GM23338 (cell line): ENCODE results near the gene APH1B. TPM values are rescaled to one million over a fixed set of nuclear protein-coding genes. Genes with fewer than 3 reads are reported as not detected.

ENCODE experiments used
- ATAC-seq: fragments of 200-7000 bp; cut with Tn5 transposase; 3 replicates; pipeline ENCODE4 v1.9.1; 2020
- DNase-seq: peaks from one replicate; pipeline ENCODE4 v3.0.0-alpha.2; 2015; ENCODE audit warnings: low spot score
- H2AFZ ChIP-seq: fragments of 200-600 bp; sonication (generic); 2 replicates; pipeline ENCODE4 v1.8.0; 2016; ENCODE audit warnings: antibody characterized with exemption, mild to moderate bottlenecking, moderate library complexity
- H3F3A ChIP-seq: fragments of 200-600 bp; sonication (generic); replicated peaks from 2 replicates; pipeline ENCODE4 v1.8.0; 2017; ENCODE audit warnings: antibody characterized with exemption, mixed run types, low read depth
- H3K27ac ChIP-seq: fragments of 200-600 bp; sonication (generic); 2 replicates; pipeline ENCODE4 v1.6.1; 2016; ENCODE audit warnings: low read depth
- H3K27me3 ChIP-seq: fragments of 200-600 bp; sonication (generic); 2 replicates; pipeline ENCODE4 v1.8.0; 2016; ENCODE audit warnings: mild to moderate bottlenecking, mixed run types, moderate library complexity; ENCODE audit not compliant: insufficient read depth
- H3K36me3 ChIP-seq: fragments of 200-600 bp; sonication (generic); 2 replicates; pipeline ENCODE4 v1.8.0; 2016; ENCODE audit warnings: mild to moderate bottlenecking; ENCODE audit not compliant: insufficient read depth
- H3K4me1 ChIP-seq: fragments of 200-600 bp; sonication (generic); 2 replicates; pipeline ENCODE4 v1.8.0; 2016; ENCODE audit warnings: mild to moderate bottlenecking, moderate library complexity; ENCODE audit not compliant: insufficient read depth
- H3K4me2 ChIP-seq: fragments of 200-600 bp; sonication (generic); 2 replicates; pipeline ENCODE4 v1.7.1; 2017; ENCODE audit warnings: mixed run types
- H3K4me3 ChIP-seq: fragments of 200-600 bp; sonication (generic); 2 replicates; pipeline ENCODE4 v1.6.1; 2016; ENCODE audit warnings: mixed run types
- H3K79me2 ChIP-seq: fragments of 200-600 bp; sonication (generic); replicated peaks from 2 replicates; pipeline ENCODE4 v1.8.0; 2017; ENCODE audit warnings: mild to moderate bottlenecking; ENCODE audit not compliant: insufficient read depth
- H3K9me2 ChIP-seq: fragments of 200-600 bp; sonication (generic); 2 replicates; pipeline ENCODE4 v1.8.0; 2017; ENCODE audit not compliant: insufficient read depth
- H4K20me1 ChIP-seq: fragments of 200-600 bp; sonication (generic); replicated peaks from 2 replicates; pipeline ENCODE4 v1.8.0; 2017; ENCODE audit warnings: mild to moderate bottlenecking; ENCODE audit not compliant: insufficient read depth
- H3K27ac Mint-ChIP-seq: 2 replicates; pipeline ENCODE4 v1.8.0; 2020; ENCODE audit warnings: inconsistent platforms, mild to moderate bottlenecking, moderate library complexity, mixed read lengths
- H3K27me3 Mint-ChIP-seq: 3 replicates; pipeline ENCODE4 v1.8.0; 2022; ENCODE audit warnings: low read depth, mild to moderate bottlenecking, moderate library complexity, mixed read lengths, inconsistent platforms; ENCODE audit not compliant: insufficient read depth, poor library complexity
- H3K36me3 Mint-ChIP-seq: 3 replicates; pipeline ENCODE4 v1.8.0; 2021; ENCODE audit warnings: low read depth, mild to moderate bottlenecking, inconsistent platforms, moderate library complexity, mixed read lengths
- H3K4me1 Mint-ChIP-seq: 3 replicates; pipeline ENCODE4 v1.8.0; 2020; ENCODE audit warnings: mild to moderate bottlenecking, inconsistent platforms, mixed read lengths
- H3K4me3 Mint-ChIP-seq: 3 replicates; pipeline ENCODE4 v1.8.0; 2021; ENCODE audit warnings: moderate library complexity, mild to moderate bottlenecking, inconsistent platforms, mixed read lengths
- H3K9me3 Mint-ChIP-seq: 3 replicates; pipeline ENCODE4 v1.8.0; 2020; ENCODE audit warnings: moderate library complexity, mild to moderate bottlenecking, inconsistent platforms, mixed read lengths
- CREB1 ChIP-seq: fragments of 250-450 bp; sonication (Bioruptor Pico); IDR thresholded peaks from 2 replicates; pipeline ENCODE4 v1.5.0; 2020; ENCODE audit warnings: low read depth, mild to moderate bottlenecking, moderate library complexity
- EZH2 ChIP-seq: fragments of 200-600 bp; sonication (generic); IDR thresholded peaks from one replicate; pipeline ENCODE4 v1.8.0; 2017; ENCODE audit warnings: antibody characterized with exemption, mild to moderate bottlenecking, low read depth; ENCODE audit not compliant: unreplicated experiment
- EZH2phosphoT487 ChIP-seq: fragments of 200-600 bp; sonication (generic); IDR thresholded peaks from one replicate; pipeline ENCODE4 v1.8.1; 2018; ENCODE audit warnings: antibody characterized with exemption; ENCODE audit not compliant: unreplicated experiment
- JUNB ChIP-seq: IDR thresholded peaks from one replicate; pipeline ENCODE4 v1.6.1; 2016; ENCODE audit warnings: antibody characterized with exemption; ENCODE audit not compliant: unreplicated experiment
- NANOG ChIP-seq: IDR thresholded peaks from 2 replicates; pipeline ENCODE4 v1.6.1; 2016; ENCODE audit warnings: antibody characterized with exemption, borderline replicate concordance
- POLR2AphosphoS5 ChIP-seq: IDR thresholded peaks from 2 replicates; pipeline ENCODE4 v1.6.1; 2016; ENCODE audit warnings: antibody characterized with exemption, low read depth
- STAT1 ChIP-seq: IDR thresholded peaks from one replicate; pipeline ENCODE4 v1.6.1; 2016; ENCODE audit warnings: antibody characterized with exemption; ENCODE audit not compliant: unreplicated experiment
- ZNF114 ChIP-seq: fragments of 250-450 bp; sonication (Bioruptor Pico); IDR thresholded peaks from 2 replicates; pipeline ENCODE4 v1.5.0; 2020; ENCODE audit warnings: mild to moderate bottlenecking, moderate library complexity
- ZNF331 ChIP-seq: fragments of 250-450 bp; sonication (Bioruptor Pico); IDR thresholded peaks from 2 replicates; pipeline ENCODE4 v1.5.0; 2020; ENCODE audit warnings: low read depth, mild to moderate bottlenecking, moderate library complexity
- polyA plus RNA-seq: library from polyadenylated mRNA; unstranded; fragments of >200 nt; fragmentation: Nextera tagmentation; extraction: Ambion mirVana; gene quantifications from 2 replicates; pipeline ENCODE4 v1.2.1, GENCODE V29; 2016
- total RNA-seq: library from RNA; depleted of rRNA; stranded (reverse); fragments of >200 nt; shearing (Covaris generic); gene quantifications from 2 replicates; pipeline ENCODE4 v1.2.3, GENCODE V29; 2014
- TF ChIP-seq, protein P1 (sequence below), 2 experiments: fragments of 200-600 bp in 1 of 2; sonication (generic) in 1 of 2; conservative IDR thresholded peaks; 2 replicates each; pipeline versions ENCODE4 v1.5.1 to v1.6.1; 2016 to 2017; ENCODE audit warnings: antibody characterized with exemption in 2 of 2, low read depth in 2 of 2, mild to moderate bottlenecking in 2 of 2, moderate library complexity in 1 of 2
- TF ChIP-seq, protein P2 (sequence below): IDR thresholded peaks from 2 replicates; pipeline ENCODE4 v1.6.1; 2016; ENCODE audit warnings: antibody characterized with exemption
- TF ChIP-seq, protein P3 (sequence below): IDR thresholded peaks from one replicate; pipeline ENCODE4 v1.6.1; 2018; ENCODE audit warnings: antibody characterized with exemption; ENCODE audit not compliant: unreplicated experiment
- TF ChIP-seq, protein P4 (sequence below): fragments of 250-450 bp; sonication (Bioruptor Pico); IDR thresholded peaks from 2 replicates; pipeline ENCODE4 v1.5.0; 2020; ENCODE audit warnings: mild to moderate bottlenecking, moderate library complexity

Gene APH1B
- total and polyA plus RNA-seq, 2 experiments from 2014 or later, result 14.3 to 24.4 TPM

DNA sequence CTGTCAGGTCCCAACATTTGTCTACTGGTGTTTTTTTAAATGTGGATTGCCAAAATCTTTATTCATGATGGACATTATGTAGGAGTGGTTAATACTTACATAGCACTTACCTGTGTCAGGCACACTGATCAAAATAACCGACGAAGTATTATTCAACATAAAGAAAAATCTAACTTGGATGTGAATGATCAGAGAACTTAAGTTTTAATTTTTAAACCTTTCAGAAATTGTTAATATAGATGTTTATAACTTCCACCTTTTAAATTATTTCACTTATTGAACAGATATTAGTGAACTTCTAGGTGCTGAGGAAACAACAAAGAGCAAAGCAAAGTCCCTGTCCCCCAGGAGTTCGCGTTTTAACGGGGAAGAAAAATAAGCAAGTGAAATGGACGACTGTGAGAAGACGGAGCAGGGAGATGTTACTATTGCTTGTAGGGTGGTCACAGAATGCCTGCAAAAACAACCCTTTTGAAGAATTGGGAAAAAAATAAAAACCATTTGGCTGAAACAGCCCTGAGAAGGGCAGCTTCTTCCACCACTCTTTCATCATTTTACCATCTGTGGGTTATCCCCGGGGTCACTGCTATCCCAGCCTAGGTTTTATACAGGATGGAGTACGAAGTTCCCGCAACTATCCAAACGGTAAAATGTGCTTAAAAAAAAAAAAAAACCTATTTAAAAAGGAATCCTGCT is 915 bp upstream of the APH1B start:
- no peaks in the 10 kb centered on the region; the same call in 1 of the 2 replicates for H3K36me3 ChIP-seq
- H3K27me3 ChIP-seq, result 0 out of 2 replicates have a peak, but pooled peaks cover 5% of the 10 kb centered on the region
- no peak for DNase-seq
- H3K27ac ChIP-seq, result peak overlapping the region; percentile 65
- peak overlapping the region; percentile 87 for H3K4me2 ChIP-seq
- Mint-ChIP-seq H3K4me3 (peak overlapping the region; percentile 88), H3K4me1 (peaks cover 28% of the 10 kb centered on the region), H3K9me3 (peaks cover 21% of the 10 kb centered on the region; the same call in 2 of the 3 replicates), H3K27ac (peak overlapping the region; percentile 90; the same call in 1 of the 2 replicates), H3K36me3 (peaks cover 27% of the 10 kb centered on the region), H3K27me3 (peaks cover 7% of the 10 kb centered on the region)
- H4K20me1 ChIP-seq, result no peaks in the 10 kb centered on the region
- peak overlapping the region; percentile 67 for H3K4me3 ChIP-seq
- TF ChIP-seq ZNF114 (CRISPR knock-in tag) (no peak), NANOG (no peak), EZH2 (no peak), POLR2AphosphoS5 (no peak), ZNF331 (CRISPR knock-in tag) (no peak), JUNB (no peak), EZH2phosphoT487 (no peak), CREB1 (no peak), STAT1 (no peak)
- TF ChIP-seq, protein P1, sequence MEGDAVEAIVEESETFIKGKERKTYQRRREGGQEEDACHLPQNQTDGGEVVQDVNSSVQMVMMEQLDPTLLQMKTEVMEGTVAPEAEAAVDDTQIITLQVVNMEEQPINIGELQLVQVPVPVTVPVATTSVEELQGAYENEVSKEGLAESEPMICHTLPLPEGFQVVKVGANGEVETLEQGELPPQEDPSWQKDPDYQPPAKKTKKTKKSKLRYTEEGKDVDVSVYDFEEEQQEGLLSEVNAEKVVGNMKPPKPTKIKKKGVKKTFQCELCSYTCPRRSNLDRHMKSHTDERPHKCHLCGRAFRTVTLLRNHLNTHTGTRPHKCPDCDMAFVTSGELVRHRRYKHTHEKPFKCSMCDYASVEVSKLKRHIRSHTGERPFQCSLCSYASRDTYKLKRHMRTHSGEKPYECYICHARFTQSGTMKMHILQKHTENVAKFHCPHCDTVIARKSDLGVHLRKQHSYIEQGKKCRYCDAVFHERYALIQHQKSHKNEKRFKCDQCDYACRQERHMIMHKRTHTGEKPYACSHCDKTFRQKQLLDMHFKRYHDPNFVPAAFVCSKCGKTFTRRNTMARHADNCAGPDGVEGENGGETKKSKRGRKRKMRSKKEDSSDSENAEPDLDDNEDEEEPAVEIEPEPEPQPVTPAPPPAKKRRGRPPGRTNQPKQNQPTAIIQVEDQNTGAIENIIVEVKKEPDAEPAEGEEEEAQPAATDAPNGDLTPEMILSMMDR (conservative IDR thresholded peaks at IDR 0.05; ENCODE audit: low read depth in 2 of 2), result no peak
- TF ChIP-seq, protein P2, sequence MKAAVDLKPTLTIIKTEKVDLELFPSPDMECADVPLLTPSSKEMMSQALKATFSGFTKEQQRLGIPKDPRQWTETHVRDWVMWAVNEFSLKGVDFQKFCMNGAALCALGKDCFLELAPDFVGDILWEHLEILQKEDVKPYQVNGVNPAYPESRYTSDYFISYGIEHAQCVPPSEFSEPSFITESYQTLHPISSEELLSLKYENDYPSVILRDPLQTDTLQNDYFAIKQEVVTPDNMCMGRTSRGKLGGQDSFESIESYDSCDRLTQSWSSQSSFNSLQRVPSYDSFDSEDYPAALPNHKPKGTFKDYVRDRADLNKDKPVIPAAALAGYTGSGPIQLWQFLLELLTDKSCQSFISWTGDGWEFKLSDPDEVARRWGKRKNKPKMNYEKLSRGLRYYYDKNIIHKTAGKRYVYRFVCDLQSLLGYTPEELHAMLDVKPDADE, result no peak
- TF ChIP-seq, protein P3, sequence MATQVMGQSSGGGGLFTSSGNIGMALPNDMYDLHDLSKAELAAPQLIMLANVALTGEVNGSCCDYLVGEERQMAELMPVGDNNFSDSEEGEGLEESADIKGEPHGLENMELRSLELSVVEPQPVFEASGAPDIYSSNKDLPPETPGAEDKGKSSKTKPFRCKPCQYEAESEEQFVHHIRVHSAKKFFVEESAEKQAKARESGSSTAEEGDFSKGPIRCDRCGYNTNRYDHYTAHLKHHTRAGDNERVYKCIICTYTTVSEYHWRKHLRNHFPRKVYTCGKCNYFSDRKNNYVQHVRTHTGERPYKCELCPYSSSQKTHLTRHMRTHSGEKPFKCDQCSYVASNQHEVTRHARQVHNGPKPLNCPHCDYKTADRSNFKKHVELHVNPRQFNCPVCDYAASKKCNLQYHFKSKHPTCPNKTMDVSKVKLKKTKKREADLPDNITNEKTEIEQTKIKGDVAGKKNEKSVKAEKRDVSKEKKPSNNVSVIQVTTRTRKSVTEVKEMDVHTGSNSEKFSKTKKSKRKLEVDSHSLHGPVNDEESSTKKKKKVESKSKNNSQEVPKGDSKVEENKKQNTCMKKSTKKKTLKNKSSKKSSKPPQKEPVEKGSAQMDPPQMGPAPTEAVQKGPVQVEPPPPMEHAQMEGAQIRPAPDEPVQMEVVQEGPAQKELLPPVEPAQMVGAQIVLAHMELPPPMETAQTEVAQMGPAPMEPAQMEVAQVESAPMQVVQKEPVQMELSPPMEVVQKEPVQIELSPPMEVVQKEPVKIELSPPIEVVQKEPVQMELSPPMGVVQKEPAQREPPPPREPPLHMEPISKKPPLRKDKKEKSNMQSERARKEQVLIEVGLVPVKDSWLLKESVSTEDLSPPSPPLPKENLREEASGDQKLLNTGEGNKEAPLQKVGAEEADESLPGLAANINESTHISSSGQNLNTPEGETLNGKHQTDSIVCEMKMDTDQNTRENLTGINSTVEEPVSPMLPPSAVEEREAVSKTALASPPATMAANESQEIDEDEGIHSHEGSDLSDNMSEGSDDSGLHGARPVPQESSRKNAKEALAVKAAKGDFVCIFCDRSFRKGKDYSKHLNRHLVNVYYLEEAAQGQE, result no peak
- TF ChIP-seq, protein P4, sequence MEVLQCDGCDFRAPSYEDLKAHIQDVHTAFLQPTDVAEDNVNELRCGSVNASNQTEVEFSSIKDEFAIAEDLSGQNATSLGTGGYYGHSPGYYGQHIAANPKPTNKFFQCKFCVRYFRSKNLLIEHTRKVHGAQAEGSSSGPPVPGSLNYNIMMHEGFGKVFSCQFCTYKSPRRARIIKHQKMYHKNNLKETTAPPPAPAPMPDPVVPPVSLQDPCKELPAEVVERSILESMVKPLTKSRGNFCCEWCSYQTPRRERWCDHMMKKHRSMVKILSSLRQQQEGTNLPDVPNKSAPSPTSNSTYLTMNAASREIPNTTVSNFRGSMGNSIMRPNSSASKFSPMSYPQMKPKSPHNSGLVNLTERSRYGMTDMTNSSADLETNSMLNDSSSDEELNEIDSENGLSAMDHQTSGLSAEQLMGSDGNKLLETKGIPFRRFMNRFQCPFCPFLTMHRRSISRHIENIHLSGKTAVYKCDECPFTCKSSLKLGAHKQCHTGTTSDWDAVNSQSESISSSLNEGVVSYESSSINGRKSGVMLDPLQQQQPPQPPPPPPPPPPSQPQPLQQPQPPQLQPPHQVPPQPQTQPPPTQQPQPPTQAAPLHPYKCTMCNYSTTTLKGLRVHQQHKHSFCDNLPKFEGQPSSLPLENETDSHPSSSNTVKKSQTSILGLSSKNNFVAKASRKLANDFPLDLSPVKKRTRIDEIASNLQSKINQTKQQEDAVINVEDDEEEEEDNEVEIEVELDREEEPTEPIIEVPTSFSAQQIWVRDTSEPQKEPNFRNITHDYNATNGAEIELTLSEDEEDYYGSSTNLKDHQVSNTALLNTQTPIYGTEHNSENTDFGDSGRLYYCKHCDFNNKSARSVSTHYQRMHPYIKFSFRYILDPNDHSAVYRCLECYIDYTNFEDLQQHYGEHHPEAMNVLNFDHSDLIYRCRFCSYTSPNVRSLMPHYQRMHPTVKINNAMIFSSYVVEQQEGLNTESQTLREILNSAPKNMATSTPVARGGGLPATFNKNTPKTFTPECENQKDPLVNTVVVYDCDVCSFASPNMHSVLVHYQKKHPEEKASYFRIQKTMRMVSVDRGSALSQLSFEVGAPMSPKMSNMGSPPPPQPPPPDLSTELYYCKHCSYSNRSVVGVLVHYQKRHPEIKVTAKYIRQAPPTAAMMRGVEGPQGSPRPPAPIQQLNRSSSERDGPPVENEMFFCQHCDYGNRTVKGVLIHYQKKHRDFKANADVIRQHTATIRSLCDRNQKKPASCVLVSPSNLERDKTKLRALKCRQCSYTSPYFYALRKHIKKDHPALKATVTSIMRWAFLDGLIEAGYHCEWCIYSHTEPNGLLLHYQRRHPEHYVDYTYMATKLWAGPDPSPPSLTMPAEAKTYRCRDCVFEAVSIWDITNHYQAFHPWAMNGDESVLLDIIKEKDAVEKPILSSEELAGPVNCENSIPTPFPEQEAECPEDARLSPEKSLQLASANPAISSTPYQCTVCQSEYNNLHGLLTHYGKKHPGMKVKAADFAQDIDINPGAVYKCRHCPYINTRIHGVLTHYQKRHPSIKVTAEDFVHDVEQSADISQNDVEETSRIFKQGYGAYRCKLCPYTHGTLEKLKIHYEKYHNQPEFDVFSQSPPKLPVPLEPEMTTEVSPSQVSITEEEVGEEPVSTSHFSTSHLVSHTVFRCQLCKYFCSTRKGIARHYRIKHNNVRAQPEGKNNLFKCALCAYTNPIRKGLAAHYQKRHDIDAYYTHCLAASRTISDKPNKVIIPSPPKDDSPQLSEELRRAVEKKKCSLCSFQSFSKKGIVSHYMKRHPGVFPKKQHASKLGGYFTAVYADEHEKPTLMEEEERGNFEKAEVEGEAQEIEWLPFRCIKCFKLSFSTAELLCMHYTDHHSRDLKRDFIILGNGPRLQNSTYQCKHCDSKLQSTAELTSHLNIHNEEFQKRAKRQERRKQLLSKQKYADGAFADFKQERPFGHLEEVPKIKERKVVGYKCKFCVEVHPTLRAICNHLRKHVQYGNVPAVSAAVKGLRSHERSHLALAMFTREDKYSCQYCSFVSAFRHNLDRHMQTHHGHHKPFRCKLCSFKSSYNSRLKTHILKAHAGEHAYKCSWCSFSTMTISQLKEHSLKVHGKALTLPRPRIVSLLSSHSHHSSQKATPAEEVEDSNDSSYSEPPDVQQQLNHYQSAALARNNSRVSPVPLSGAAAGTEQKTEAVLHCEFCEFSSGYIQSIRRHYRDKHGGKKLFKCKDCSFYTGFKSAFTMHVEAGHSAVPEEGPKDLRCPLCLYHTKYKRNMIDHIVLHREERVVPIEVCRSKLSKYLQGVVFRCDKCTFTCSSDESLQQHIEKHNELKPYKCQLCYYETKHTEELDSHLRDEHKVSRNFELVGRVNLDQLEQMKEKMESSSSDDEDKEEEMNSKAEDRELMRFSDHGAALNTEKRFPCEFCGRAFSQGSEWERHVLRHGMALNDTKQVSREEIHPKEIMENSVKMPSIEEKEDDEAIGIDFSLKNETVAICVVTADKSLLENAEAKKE (CRISPR knock-in tag), result no peak
- peak overlapping the region; percentile 23; the same call in 1 of the 2 replicates for H2AFZ ChIP-seq
- no peaks in the 10 kb centered on the region for H3K9me2 ChIP-seq
- no peaks in the 10 kb centered on the region for H3K79me2 ChIP-seq
- ATAC-seq, result peak; percentile 2; the same call in 2 of the 3 replicates
- H3F3A ChIP-seq, result 0 out of 2 replicates have a peak, but pooled peaks cover 6% of the 10 kb centered on the region
- peaks cover 18% of the 10 kb centered on the region for H3K4me1 ChIP-seq
